Adipose tissue (tissue), 3 donors: ENCODE results near the gene SNX2. TPM values are rescaled to one million over a fixed set of nuclear protein-coding genes. Genes with fewer than 3 reads are reported as not detected.

Experiments used
- H3K27ac ChIP-seq: one replicate; pipeline ENCODE4 v1.5.1; 2013; ENCODE audit warnings: low read depth, low read length
- WGBS, 3 donors: extraction: QIAGEN DNeasy Blood & Tissue Kit; methylation state at CpG; one replicate each; pipeline ENCODE4 v1.1.7; 2013; 5-methylcytosine and 5-hydroxymethylcytosine counted together
- polyA plus RNA-seq, 3 donors: library from polyadenylated mRNA; stranded (reverse); fragments of 200-250 nt; gene quantifications; one replicate each; pipeline ENCODE4 v1.2.3, GENCODE V29; 2013
- donor health status: healthy with polysubstance abuse.
- donor health status: Bipolar disorder and iron deficiency.
- donor health status: healthy.

Gene SNX2
- polyA plus RNA-seq, 3 donors: 26.7 to 68.6 (median 42.1) TPM

GRCh38 chr5:122871661-122872060, 96.8 kb downstream of the SNX2 start:
- WGBS, 3 donors: 77 to 84% (median 82%) methylated on average over 8 of the region's 8 CpGs
- H3K27ac ChIP-seq: no peak overlapping the region

GRCh38 chr5:122874179-122874875, 99.4 kb downstream of the SNX2 start:
- 74 to 91% (median 81%) methylated on average over 4 of the region's 4 CpGs for WGBS, 3 donors
- H3K27ac ChIP-seq: no peak overlapping the region

GRCh38 chr5:122877518-122877917, 102.6 kb downstream of the SNX2 start:
- WGBS, 3 donors: 72 to 89% (median 76%) methylated on average over 2 of the region's 2 CpGs
- H3K27ac ChIP-seq: no peak overlapping the region

- 93 to 97% (median 96%) methylated on average over 3 of the region's 3 CpGs for WGBS, 3 donors
- no peak overlapping the region for H3K27ac ChIP-seq
Observed at GRCh38 chr5:122879076-122879475, 104.2 kb downstream of the SNX2 start.

Other genes with a start within 250 kb of the SNX2 start
- gene SNX24, start 70.5 kb downstream of the SNX2 start, polyA plus RNA-seq: 10 to 100 TPM in 1 of 3 donors, 1 to 10 TPM in 2; 4.8 to 13.0 (median 5.0) TPM